GM23338 (cell line): ENCODE results near the gene SIRPB1.

Experiments
- CREB1 ChIP-seq: fragments of 250-450 bp; sonication (Bioruptor Pico); IDR thresholded peaks from 2 replicates; pipeline ENCODE4 v1.5.0; 2020; ENCODE audit warnings: low read depth, mild to moderate bottlenecking, moderate library complexity
- EZH2 ChIP-seq: fragments of 200-600 bp; sonication (generic); IDR thresholded peaks from one replicate; pipeline ENCODE4 v1.8.0; 2017; ENCODE audit warnings: antibody characterized with exemption, mild to moderate bottlenecking, low read depth; ENCODE audit not compliant: unreplicated experiment
- POLR2AphosphoS5 ChIP-seq: IDR thresholded peaks from 2 replicates; pipeline ENCODE4 v1.6.1; 2016; ENCODE audit warnings: antibody characterized with exemption, low read depth
- REST ChIP-seq: IDR thresholded peaks from one replicate; pipeline ENCODE4 v1.6.1; 2018; ENCODE audit warnings: antibody characterized with exemption; ENCODE audit not compliant: unreplicated experiment
- STAT1 ChIP-seq: IDR thresholded peaks from one replicate; pipeline ENCODE4 v1.6.1; 2016; ENCODE audit warnings: antibody characterized with exemption; ENCODE audit not compliant: unreplicated experiment
- TF ChIP-seq, protein P1 (sequence below), 2 experiments: fragments of 200-600 bp in 1 of 2; sonication (generic) in 1 of 2; conservative IDR thresholded peaks; 2 replicates each; pipeline versions ENCODE4 v1.5.1 to v1.6.1; 2016 to 2017; ENCODE audit warnings: antibody characterized with exemption in 2 of 2, low read depth in 2 of 2, mild to moderate bottlenecking in 2 of 2, moderate library complexity in 1 of 2

GRCh38 chr20:1618954-1619540 is 762 bp downstream of the SIRPB1 start:
- TF ChIP-seq, protein P1, sequence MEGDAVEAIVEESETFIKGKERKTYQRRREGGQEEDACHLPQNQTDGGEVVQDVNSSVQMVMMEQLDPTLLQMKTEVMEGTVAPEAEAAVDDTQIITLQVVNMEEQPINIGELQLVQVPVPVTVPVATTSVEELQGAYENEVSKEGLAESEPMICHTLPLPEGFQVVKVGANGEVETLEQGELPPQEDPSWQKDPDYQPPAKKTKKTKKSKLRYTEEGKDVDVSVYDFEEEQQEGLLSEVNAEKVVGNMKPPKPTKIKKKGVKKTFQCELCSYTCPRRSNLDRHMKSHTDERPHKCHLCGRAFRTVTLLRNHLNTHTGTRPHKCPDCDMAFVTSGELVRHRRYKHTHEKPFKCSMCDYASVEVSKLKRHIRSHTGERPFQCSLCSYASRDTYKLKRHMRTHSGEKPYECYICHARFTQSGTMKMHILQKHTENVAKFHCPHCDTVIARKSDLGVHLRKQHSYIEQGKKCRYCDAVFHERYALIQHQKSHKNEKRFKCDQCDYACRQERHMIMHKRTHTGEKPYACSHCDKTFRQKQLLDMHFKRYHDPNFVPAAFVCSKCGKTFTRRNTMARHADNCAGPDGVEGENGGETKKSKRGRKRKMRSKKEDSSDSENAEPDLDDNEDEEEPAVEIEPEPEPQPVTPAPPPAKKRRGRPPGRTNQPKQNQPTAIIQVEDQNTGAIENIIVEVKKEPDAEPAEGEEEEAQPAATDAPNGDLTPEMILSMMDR (conservative IDR thresholded peaks at IDR 0.05; ENCODE audit: low read depth in 2 of 2): no peak
- TF ChIP-seq STAT1: no peak
- TF ChIP-seq POLR2AphosphoS5: no peak
- TF ChIP-seq EZH2: no peak
- TF ChIP-seq CREB1 (CRISPR knock-in tag): no peak
- no peak for TF ChIP-seq REST
